H1 (cell line): ENCODE results near the gene EMC6. TPM values are rescaled to one million over a fixed set of nuclear protein-coding genes. Genes with fewer than 3 reads are reported as not detected.

Experiments used
- CREB1 ChIP-seq: IDR thresholded peaks from 2 replicates; pipeline ENCODE4 v1.6.1; 2012; ENCODE audit warnings: inconsistent platforms
- CTCF ChIP-seq, 3 experiments: IDR thresholded peaks; 1 replicate in 2 of 3; 2 replicates in 1 of 3; pipeline versions ENCODE4 v1.5.1 to v1.6.1; 2011; ENCODE audit warnings: low read length in 3 of 3, mild to moderate bottlenecking in 3 of 3, inconsistent platforms in 2 of 3, low read depth in 1 of 3, moderate library complexity in 1 of 3; ENCODE audit not compliant: insufficient read depth in 1 of 3; ENCODE audit errors: control extremely low read depth in 1 of 3
- E2F6 ChIP-seq: IDR thresholded peaks from 2 replicates; pipeline ENCODE4 v1.6.1; 2012; ENCODE audit warnings: inconsistent platforms
- EGR1 ChIP-seq: IDR thresholded peaks from 2 replicates; pipeline ENCODE4 v1.6.1; 2011; ENCODE audit warnings: low read depth, low read length, borderline replicate concordance
- SAP30 ChIP-seq: fragments of 300-600 bp; sonication (generic); IDR thresholded peaks from 2 replicates; pipeline ENCODE4 v1.7.1; 2012; ENCODE audit warnings: low read length, moderate library complexity, mild to moderate bottlenecking, inconsistent platforms; ENCODE audit not compliant: insufficient read depth, insufficient replicate concordance
- SIRT6 ChIP-seq: IDR thresholded peaks from one replicate; pipeline ENCODE4 v1.7.1; 2012; ENCODE audit warnings: low read length, inconsistent platforms
- TAF7 ChIP-seq: optimal IDR thresholded peaks from 2 replicates; pipeline ENCODE3; 2011; ENCODE audit warnings: low read depth, mild to moderate bottlenecking, inconsistent platforms, low read length, moderate library complexity, borderline replicate concordance
- polyA plus RNA-seq, 7 experiments: library from polyadenylated mRNA; depleted of rRNA in 3 of 7; stranded (reverse) in 5 of 7; unstranded in 2 of 7; fragments of >200 nt in 5 of 7; fragments of 200-250 nt in 2 of 7; gene quantifications; 1 replicate in 5 of 7; 2 replicates in 1 of 7; 4 replicates in 1 of 7; pipeline versions ENCODE4 v1.2.1 to v1.2.3, GENCODE V29; 2011 to 2013; ENCODE audit warnings: missing spikeins in 2 of 7, mixed read lengths in 2 of 7
- total RNA-seq: library from RNA; stranded (reverse); fragmentation: NEBNext Ultra II Directional; extraction: Animal tissue kit (Norgen Biotek cat#: 25700); gene quantifications from 2 replicates; pipeline ENCODE4 v1.2.1, GENCODE V29; 2021

EMC6 gene
- total and polyA plus RNA-seq, 2 of the 8 experiments (the other 6 are each of a cell fraction or from before 2014, with no cell fraction given) = 81.5 to 193 TPM

GRCh38 chr17:3647251-3647650 lies 21.4 kb upstream of the EMC6 start (continued):
- TF ChIP-seq TAF7 = no peak
- no peak for TF ChIP-seq CREB1
- TF ChIP-seq CTCF (IDR thresholded peaks at IDR 0.05; ENCODE audit: control extremely low read depth in 1 of 3, insufficient read depth in 1 of 3, low read depth in 1 of 3, low read length in 3 of 3) = no peak
- TF ChIP-seq SAP30 = no peak
- TF ChIP-seq SIRT6 = no peak
- no peak for TF ChIP-seq EGR1
- no peak for TF ChIP-seq E2F6
- TF ChIP-seq, all 59 proteins: peak for 0
